KOPT-K1 (cell line): Measurements from ENCODE around the gene ERFL.
"Not testable (repeated sequence)": the region's sequence is repeated elsewhere in the genome, so short reads cannot be mapped to it uniquely, and the experiment has no call there.

ENCODE experiments used
- H3K27ac ChIP-seq: fragments of 200-600 bp; sonication (generic); 2 replicates; pipeline ENCODE4 v1.5.1; 2016; ENCODE audit warnings: antibody characterized with exemption, mild to moderate bottlenecking, low read depth, low read length; ENCODE audit not compliant: poor library complexity, severe bottlenecking
- H3K36me3 ChIP-seq: fragments of 200-600 bp; sonication (generic); 2 replicates; pipeline ENCODE4 v1.5.1; 2017; ENCODE audit warnings: antibody characterized with exemption, mild to moderate bottlenecking, low read length, moderate library complexity; ENCODE audit not compliant: insufficient read depth
- H3K9me3 ChIP-seq: fragments of 200-600 bp; sonication (generic); 2 replicates; pipeline ENCODE4 v1.5.1; 2017; ENCODE audit warnings: antibody characterized with exemption, low read length, mild to moderate bottlenecking; ENCODE audit not compliant: insufficient read depth, poor library complexity, severe bottlenecking

The ERFL gene

GRCh38 chr19:41888926-41889325 is 39.3 kb downstream of the ERFL start:
- peaks cover 61% of the 10 kb centered on the region for H3K36me3 ChIP-seq
- H3K9me3 ChIP-seq, result no peaks in the 10 kb centered on the region
- peak overlapping the region; percentile 91 for H3K27ac ChIP-seq

DNA sequence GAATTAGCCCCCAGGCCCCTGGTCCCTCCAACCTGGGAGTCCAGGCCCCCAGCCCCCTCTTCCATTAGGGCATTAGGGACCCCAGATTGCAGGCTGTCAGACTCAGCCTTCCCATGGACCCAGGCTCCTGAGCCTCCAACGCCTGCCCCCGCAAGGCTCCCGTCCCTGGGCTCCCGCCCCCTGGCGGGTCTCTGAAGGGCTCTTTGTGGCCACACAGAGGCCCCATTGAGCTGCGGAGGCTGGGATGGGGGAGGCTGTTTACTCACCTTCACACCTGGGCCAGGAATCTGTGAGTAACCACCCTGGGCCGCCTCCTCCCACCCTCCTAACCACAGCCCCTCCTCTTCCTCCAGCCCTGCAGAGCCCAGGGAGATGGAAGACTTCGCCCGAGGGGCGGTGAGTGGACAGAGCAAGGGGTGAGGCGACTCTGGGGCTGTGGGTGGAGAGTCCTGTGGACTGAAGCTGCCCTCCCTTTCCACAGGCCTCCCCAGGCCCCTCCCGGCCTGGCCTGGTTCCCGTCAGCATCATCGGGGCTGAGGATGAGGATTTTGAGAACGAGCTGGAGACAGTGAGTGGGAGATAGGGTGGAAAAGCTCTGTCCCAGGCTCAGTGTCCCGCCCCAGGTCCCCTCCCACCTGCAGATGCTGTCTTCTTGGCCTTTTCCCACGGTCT is 40.4 kb downstream of the ERFL start:
- no peaks in the 10 kb centered on the region for H3K9me3 ChIP-seq
- peaks cover 57% of the 10 kb centered on the region for H3K36me3 ChIP-seq
- peak overlapping the region; percentile 91 for H3K27ac ChIP-seq

- Histone ChIP-seq H3K36me3 (peaks cover 49% of the 10 kb centered on the region), H3K9me3 (no peaks in the 10 kb centered on the region), H3K27ac (peak overlapping the region; percentile 91)
Measured at GRCh38 chr19:41886761-41887710, 41.2 kb downstream of the ERFL start.

DNA sequence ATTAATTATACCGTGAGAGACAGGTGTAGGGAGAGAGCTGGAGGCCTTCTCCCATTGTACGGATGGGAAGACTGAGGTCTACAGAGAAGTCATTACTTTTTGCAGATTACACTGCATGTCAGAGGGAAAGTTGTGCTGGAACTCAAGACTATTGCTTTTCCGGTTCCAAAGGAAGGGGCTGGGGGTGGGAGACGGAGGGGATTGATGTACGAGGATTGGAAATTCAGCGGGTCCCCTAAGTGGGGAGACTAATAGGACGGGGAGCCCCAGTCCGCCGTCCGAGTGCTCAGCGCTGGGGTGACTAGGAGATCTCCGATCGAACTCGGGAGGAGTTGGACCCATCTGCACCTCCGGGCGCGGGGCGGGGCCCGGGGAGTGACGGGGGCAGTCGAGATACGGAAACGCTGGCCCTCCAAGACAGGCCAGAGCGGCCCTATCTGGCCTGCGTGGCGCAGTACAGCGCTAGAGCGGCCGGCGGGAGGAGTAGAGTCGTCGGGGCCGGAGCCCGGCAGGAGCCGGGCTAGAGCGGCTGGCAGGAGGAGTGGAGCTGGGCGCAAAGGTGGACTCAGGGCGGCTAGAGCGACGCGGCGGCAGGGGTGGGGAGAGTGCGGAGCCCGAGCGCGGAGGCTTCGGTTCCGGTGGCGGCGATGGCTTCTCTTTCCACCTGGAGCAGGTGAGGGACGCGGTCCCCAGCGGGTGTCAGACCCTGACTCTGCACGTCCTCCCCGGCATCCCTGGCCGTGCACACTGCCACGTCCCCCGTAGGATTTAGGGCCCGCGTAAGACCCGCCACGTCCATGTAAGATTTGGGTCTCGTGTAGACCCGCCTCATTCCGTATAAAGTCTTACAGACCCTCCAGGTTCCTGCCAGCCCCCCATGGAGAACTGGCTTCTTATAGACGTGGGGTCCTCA is 44.2 kb downstream of the ERFL start:
- Histone ChIP-seq H3K9me3 (no peaks in the 10 kb centered on the region), H3K36me3 (peaks cover 21% of the 10 kb centered on the region), H3K27ac (peak overlapping the region; percentile 97)

DNA sequence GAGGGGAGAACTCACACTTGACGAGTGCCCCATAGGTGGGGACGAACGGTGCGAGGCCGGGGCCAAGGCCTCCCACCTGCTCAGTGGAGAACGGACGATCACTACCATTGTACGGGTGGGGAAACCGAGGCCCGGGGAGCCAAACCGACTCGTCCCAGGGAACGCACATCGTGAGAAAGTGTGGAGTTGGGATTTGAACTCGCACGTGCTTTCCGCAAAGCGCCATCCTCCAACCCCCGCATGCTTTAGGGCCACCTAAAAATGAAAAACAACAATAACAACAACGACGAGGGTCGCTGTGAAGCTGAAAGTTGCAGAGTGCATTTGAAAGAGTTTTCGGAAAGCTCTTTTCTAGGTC is 44.8 kb downstream of the ERFL start:
- peak overlapping the region; percentile 97 for H3K27ac ChIP-seq
- H3K36me3 ChIP-seq, result peaks cover 14% of the 10 kb centered on the region
- no peaks in the 10 kb centered on the region for H3K9me3 ChIP-seq

GRCh38 chr19:41882568-41883462 is 45.4 kb downstream of the ERFL start, which contains the start of gene ARHGEF1:
TSS of gene ARHGEF1 (plus strand) at chr19:41883184. CDS start at chr19:41888083, 4,899 bp downstream.
- Histone ChIP-seq H3K36me3 (peaks cover 12% of the 10 kb centered on the region; the same call in 1 of the 2 replicates), H3K27ac (peak within 1 kb of the TSS; percentile 97), H3K9me3 (no peaks in the 10 kb centered on the region)

DNA sequence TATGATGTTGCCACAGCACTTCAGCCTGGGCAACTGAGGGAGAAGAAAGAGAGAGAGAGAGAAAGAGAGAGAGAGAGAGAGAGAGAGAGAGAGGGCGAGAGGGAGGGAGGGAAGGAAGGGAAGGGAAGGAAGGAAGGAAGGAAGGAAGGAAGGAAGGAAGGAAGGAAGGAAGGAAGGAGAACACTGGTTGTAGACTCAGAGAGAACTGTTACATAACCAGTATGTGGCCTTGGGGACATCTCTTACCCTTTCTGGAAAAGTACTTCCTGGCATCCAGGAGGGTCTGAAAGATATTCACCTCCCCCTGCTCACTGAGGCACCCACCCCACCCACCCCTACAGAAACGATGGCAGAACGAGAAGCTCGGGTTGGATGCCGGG is 47.9 kb downstream of the ERFL start:
- Histone ChIP-seq H3K36me3 (0 out of 2 replicates have a peak, but pooled peaks cover 3% of the 10 kb centered on the region), H3K9me3 (no peaks in the 10 kb centered on the region), H3K27ac (no peak overlapping the region)

DNA sequence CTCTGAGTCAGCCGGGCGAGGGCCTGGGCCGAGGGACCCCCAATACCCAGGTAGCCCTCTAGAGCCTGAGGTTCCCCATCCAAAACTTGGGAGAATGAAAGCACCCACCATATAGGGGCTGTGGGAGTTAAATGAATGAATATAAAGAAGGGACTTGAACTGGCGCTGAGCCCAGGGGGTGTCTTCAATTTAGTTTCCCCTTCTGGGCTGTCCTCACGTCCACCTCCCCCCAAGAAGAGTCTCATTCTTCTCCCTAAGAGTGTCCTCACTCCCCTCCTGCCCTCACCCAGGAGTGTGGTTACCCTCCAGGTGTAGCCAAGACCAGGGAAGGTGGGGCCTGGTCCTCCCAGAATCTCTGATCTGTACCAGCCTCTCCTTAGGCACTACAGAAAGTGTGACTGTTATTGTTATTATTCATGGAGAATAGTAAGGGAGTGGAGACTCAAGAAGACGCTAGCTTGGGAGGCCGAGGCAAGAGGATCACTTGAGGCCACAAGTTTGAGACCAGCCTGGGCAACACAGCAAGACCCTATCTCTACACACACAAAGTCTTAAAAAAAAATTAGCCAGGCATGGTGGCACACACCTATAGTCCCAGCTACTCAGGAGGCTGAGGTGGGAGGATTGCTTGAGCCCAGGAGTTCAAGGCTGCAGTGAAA is 48.5 kb downstream of the ERFL start:
- Histone ChIP-seq H3K27ac (peak overlapping the region; percentile 7), H3K9me3 (no peaks in the 10 kb centered on the region), H3K36me3 (no peaks in the 10 kb centered on the region)

GRCh38 chr19:41879080-41879479 is 49.2 kb downstream of the ERFL start:
- Histone ChIP-seq H3K36me3 (no peaks in the 10 kb centered on the region), H3K27ac (no peak overlapping the region), H3K9me3 (no peaks in the 10 kb centered on the region)

GRCh38 chr19:41877916-41878905 is 50.0 kb downstream of the ERFL start:
- Histone ChIP-seq H3K9me3 (no peaks in the 10 kb centered on the region), H3K27ac (peak overlapping the region; percentile 89), H3K36me3 (peaks cover 2% of the 10 kb centered on the region; the same call in 1 of the 2 replicates)

- no peaks in the 10 kb centered on the region for H3K9me3 ChIP-seq
- H3K36me3 ChIP-seq, result peaks cover 12% of the 10 kb centered on the region
- H3K27ac ChIP-seq, result peak within 1 kb of the TSS; percentile 89
Measured at GRCh38 chr19:41876847-41877832, 51.1 kb downstream of the ERFL start, which contains the start of gene CD79A. TSS of gene CD79A (plus strand) at chr19:41877279. CDS start at chr19:41877305, 26 bp downstream.

- Histone ChIP-seq H3K27ac (peak overlapping the region; percentile 89), H3K36me3 (peaks cover 19% of the 10 kb centered on the region)
- not testable (repeated sequence) for H3K9me3 ChIP-seq
Measured at GRCh38 chr19:41875973-41876372, 52.3 kb downstream of the ERFL start.
